ENCODE results near the gene L3MBTL4.

The L3MBTL4 gene

DNA sequence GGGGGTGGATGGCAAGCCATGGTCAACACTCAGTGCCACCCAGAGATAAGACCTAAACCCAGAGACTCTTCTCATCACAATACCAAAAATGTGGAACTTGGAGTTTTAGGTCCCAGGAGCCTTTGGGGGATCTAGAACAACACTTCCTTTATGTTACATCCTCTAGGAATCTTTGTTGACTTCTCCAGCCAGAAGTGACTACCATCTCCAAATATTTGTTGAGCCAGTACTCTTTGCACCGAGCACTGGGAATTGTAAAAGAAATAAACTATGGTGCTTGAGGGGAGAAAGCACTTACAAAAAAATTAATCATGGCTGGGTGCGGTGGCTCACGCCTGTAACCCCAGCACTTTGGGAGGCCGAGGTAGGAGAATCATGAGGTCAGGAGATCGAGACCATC, 399.3 kb downstream of the L3MBTL4 start:
- Histone ChIP-seq H3K4me1 (no peaks in the 10 kb centered on the region), H3K36me3 (no peaks in the 10 kb centered on the region), H3K9me3 (no peaks in the 10 kb centered on the region), H3K4me3 (ENCODE audit: low read depth, low read length) (no peak overlapping the region), H3K27me3 (no peaks in the 10 kb centered on the region)
- DNase-seq = no peak
- TF ChIP-seq, protein P1, sequence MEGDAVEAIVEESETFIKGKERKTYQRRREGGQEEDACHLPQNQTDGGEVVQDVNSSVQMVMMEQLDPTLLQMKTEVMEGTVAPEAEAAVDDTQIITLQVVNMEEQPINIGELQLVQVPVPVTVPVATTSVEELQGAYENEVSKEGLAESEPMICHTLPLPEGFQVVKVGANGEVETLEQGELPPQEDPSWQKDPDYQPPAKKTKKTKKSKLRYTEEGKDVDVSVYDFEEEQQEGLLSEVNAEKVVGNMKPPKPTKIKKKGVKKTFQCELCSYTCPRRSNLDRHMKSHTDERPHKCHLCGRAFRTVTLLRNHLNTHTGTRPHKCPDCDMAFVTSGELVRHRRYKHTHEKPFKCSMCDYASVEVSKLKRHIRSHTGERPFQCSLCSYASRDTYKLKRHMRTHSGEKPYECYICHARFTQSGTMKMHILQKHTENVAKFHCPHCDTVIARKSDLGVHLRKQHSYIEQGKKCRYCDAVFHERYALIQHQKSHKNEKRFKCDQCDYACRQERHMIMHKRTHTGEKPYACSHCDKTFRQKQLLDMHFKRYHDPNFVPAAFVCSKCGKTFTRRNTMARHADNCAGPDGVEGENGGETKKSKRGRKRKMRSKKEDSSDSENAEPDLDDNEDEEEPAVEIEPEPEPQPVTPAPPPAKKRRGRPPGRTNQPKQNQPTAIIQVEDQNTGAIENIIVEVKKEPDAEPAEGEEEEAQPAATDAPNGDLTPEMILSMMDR (IDR thresholded peaks at IDR 0.05; ENCODE audit: low read depth, low read length) = no peak

DNA sequence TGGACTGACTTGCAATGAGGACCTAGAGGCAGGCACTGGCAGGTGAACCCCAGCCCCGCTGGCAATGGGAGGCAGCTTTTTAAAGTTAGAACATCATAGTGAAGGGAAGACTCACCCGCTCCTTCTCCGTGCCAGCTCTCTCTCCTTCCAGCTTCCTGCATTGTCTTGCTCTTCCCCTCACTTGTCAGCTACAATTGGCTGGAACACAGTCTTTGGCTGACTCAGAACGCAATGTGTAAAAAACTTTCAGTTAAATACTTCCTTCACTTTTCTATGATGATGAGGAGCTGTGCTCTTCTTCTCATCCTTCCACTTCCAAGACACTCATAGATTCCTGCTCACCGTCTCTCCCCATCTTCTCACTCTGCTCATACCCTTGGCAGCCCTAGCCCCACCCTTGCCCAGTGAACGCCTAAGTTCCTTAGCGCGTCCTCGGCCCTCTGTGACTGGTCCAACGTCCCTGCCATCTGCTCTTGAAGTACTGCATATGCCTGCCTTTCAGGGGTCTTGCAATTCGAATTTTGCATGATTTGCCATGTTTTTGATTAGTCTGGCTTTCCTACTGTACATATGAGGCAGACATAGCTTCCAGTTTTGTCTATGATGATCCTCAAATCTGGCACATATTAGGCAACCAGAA, 401.4 kb downstream of the L3MBTL4 start:
- DNase-seq = no peak
- Histone ChIP-seq H3K9me3 (no peaks in the 10 kb centered on the region), H3K4me3 (ENCODE audit: low read depth, low read length) (no peak overlapping the region), H3K36me3 (no peaks in the 10 kb centered on the region), H3K4me1 (no peaks in the 10 kb centered on the region), H3K27me3 (no peaks in the 10 kb centered on the region)
- TF ChIP-seq, protein P1 (IDR thresholded peaks at IDR 0.05; ENCODE audit: low read depth, low read length) = no peak

GRCh38 chr18:6010921-6011320, 403.8 kb downstream of the L3MBTL4 start:
- no peak for DNase-seq
- no peaks in the 10 kb centered on the region for H3K27me3 ChIP-seq
- H3K9me3 ChIP-seq = no peaks in the 10 kb centered on the region
- no peaks in the 10 kb centered on the region for H3K36me3 ChIP-seq
- no peak overlapping the region for H3K4me3 ChIP-seq (ENCODE audit: low read depth, low read length)
- TF ChIP-seq, protein P1 (IDR thresholded peaks at IDR 0.05; ENCODE audit: low read depth, low read length) = no peak
- H3K4me1 ChIP-seq = no peaks in the 10 kb centered on the region

DNA sequence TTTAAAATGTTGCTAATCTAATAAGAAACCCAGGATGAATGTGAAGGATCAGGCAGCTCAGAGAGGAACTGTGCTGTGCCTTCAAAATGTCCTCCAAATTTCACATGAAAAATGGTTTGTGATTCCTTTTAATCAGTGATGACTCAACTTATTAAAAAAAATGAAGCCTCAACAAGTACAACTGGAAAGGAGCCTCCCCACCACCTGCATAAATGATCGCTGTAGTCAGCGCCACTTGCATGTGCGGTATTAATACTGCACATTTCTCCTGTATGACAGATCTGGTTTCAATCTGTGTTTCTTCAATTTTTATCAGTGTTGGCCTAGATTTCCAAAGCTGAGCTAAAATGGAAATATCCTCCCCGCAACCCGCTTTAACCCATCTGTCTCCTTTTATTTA, 404.4 kb downstream of the L3MBTL4 start:
- Histone ChIP-seq H3K27me3 (no peaks in the 10 kb centered on the region), H3K4me3 (ENCODE audit: low read depth, low read length) (no peak overlapping the region), H3K9me3 (no peaks in the 10 kb centered on the region), H3K4me1 (no peaks in the 10 kb centered on the region), H3K36me3 (no peaks in the 10 kb centered on the region)
- TF ChIP-seq, protein P1 (IDR thresholded peaks at IDR 0.05; ENCODE audit: low read depth, low read length) = no peak
- no peak for DNase-seq

- Histone ChIP-seq H3K36me3 (no peaks in the 10 kb centered on the region), H3K27me3 (no peaks in the 10 kb centered on the region), H3K9me3 (no peaks in the 10 kb centered on the region), H3K4me3 (ENCODE audit: low read depth, low read length) (no peak overlapping the region), H3K4me1 (no peaks in the 10 kb centered on the region)
- TF ChIP-seq, protein P1 (IDR thresholded peaks at IDR 0.05; ENCODE audit: low read depth, low read length) = no peak
- no peak for DNase-seq
Measured at GRCh38 chr18:6009756-6010155, 405.0 kb downstream of the L3MBTL4 start.

DNA sequence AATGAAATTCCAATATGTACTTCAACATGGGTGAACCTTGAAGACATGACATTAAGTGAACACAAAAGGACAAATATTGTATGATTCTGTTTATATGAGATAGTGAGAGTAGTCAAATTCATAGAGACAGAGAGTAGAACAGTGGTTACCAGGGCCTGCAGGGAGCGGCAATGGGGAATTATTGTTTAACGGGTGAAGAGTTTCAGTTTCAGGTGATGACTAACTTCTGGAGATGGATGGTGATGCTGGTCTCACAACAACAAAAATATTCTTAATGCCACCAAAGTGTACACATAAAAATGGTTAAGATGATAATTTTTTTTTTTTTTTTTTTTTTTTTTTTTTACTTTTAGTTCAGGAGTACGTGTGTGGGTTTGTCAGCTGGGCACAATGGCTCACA, 410.0 kb downstream of the L3MBTL4 start:
- no peaks in the 10 kb centered on the region for H3K36me3 ChIP-seq
- no peak for DNase-seq
- H3K9me3 ChIP-seq = no peaks in the 10 kb centered on the region
- H3K4me1 ChIP-seq = no peaks in the 10 kb centered on the region
- TF ChIP-seq, protein P1 (IDR thresholded peaks at IDR 0.05; ENCODE audit: low read depth, low read length) = no peak
- H3K4me3 ChIP-seq (ENCODE audit: low read depth, low read length) = no peak overlapping the region
- no peaks in the 10 kb centered on the region for H3K27me3 ChIP-seq
